ENCODE measurements around the gene CDH13. TPM values are rescaled to one million over a fixed set of nuclear protein-coding genes. Genes with fewer than 3 reads are reported as not detected.

The CDH13 gene
- total RNA-seq, 4 donors from 2014 or later, result 3.4 to 14.8 (median 6.5) TPM

DNA sequence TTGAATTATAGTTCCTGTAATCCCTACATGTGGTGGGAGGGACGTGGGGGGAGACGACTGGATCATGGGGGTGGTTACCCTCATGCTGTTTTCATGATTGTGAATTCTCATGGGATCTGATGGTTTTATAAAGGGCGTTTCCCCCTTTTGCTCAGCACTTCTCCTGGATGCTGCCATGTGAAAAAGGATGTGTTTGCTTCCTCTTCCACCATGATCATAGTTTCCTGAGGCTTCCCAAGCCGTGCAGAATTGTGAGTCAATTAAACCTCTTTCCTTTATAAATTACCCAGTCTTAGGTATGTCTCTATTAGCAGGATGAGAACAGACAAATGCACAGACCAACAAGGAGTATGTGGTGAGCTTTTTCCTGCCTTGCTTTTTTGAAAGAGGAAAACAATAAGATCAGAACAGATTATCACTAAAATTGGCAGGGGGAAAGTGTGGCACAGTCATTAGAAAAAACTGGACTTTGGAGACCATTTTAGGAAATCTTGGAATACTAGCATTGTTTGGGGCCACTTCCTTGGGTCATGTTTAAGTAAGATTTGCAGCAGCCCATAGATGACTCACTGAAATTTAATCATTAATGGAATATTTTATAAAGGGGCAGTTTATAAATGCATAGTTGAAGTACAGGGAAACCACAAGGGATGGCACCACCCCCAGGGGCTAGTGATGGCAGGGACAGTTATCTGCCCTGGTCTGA is 352.8 kb downstream of the CDH13 start:
- Histone ChIP-seq H3K4me1 (no peaks in the 10 kb centered on the region), H3K4me3 (replicated peaks in 1 of 3) (no peak overlapping the region), H3K36me3 (no peaks in the 10 kb centered on the region), H3K9me3 (no peaks in the 10 kb centered on the region), H3K27ac (no peak overlapping the region), H3K27me3 (no peaks in the 10 kb centered on the region)
- TF ChIP-seq POLR2A (IDR thresholded peaks at IDR 0.05), result no peak
- TF ChIP-seq, protein P1, sequence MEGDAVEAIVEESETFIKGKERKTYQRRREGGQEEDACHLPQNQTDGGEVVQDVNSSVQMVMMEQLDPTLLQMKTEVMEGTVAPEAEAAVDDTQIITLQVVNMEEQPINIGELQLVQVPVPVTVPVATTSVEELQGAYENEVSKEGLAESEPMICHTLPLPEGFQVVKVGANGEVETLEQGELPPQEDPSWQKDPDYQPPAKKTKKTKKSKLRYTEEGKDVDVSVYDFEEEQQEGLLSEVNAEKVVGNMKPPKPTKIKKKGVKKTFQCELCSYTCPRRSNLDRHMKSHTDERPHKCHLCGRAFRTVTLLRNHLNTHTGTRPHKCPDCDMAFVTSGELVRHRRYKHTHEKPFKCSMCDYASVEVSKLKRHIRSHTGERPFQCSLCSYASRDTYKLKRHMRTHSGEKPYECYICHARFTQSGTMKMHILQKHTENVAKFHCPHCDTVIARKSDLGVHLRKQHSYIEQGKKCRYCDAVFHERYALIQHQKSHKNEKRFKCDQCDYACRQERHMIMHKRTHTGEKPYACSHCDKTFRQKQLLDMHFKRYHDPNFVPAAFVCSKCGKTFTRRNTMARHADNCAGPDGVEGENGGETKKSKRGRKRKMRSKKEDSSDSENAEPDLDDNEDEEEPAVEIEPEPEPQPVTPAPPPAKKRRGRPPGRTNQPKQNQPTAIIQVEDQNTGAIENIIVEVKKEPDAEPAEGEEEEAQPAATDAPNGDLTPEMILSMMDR (IDR thresholded peaks at IDR 0.05), result no peak
- no peak for DNase-seq
- intact Hi-C loops (cut with DNase I), result no loop called here
- WGBS, 2 donors, result 60 to 66% methylated on average over 4 of the region's 4 CpGs

DNA sequence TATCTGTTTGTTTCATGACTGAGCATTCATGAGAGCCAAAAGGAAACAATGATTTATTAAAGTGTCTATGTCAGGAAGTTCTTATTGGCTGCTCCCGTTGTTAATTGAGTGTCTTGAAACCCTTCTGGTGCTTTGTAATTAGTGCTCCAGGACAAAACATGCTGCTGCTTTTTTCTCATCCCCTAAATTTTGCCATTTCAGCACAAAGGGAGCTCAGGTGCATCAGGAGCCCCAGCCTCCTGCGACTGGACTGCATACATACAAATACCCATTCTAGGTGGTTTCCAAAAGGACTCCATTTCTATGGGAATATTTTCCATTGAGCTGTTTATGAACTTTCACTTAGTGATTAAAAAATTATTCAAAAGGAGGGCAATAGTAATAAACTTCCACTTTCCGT is 354.0 kb downstream of the CDH13 start:
- no peaks in the 10 kb centered on the region for H3K4me1 ChIP-seq
- 67 to 73% methylated on average over 3 of the region's 3 CpGs for WGBS, 2 donors
- intact Hi-C loops (cut with DNase I), result no loop called here
- H3K36me3 ChIP-seq, result no peaks in the 10 kb centered on the region
- no peaks in the 10 kb centered on the region for H3K9me3 ChIP-seq
- no peak for DNase-seq
- no peak for TF ChIP-seq POLR2A (IDR thresholded peaks at IDR 0.05)
- TF ChIP-seq, protein P1 (IDR thresholded peaks at IDR 0.05), result no peak
- no peaks in the 10 kb centered on the region for H3K27me3 ChIP-seq
- no peak overlapping the region for H3K4me3 ChIP-seq (replicated peaks in 1 of 3)
- H3K27ac ChIP-seq, result no peak overlapping the region

DNA sequence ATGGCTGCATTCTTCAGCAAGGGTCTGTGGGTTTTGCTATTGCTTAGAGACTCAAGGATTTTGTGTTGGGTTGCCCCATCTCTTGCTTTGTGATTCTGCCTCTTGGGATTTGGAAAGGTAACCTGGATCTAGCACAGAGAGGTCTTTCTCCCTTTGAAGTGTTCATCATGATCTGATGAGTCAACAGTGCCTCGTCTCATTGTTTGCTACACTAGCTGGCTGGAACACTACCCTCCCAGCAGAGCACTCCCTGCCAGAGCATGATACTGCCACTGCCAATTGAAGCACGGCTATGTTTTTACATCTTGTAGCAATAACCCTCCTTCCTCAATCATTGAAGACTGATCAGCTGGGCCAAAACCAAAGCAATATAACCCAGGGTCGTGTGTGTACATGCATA is 361.0 kb downstream of the CDH13 start:
- WGBS, 2 donors, result 40 to 46% methylated on average over 3 of the region's 3 CpGs
- Histone ChIP-seq H3K9me3 (no peaks in the 10 kb centered on the region), H3K4me1 (no peaks in the 10 kb centered on the region), H3K36me3 (no peaks in the 10 kb centered on the region), H3K4me3 (replicated peaks in 1 of 3) (no peak overlapping the region), H3K27ac (no peak overlapping the region), H3K27me3 (no peaks in the 10 kb centered on the region)
- no peak for DNase-seq
- TF ChIP-seq, protein P1 (IDR thresholded peaks at IDR 0.05), result no peak
- TF ChIP-seq POLR2A (IDR thresholded peaks at IDR 0.05), result no peak
- intact Hi-C loops (cut with DNase I), result no loop called here

DNA sequence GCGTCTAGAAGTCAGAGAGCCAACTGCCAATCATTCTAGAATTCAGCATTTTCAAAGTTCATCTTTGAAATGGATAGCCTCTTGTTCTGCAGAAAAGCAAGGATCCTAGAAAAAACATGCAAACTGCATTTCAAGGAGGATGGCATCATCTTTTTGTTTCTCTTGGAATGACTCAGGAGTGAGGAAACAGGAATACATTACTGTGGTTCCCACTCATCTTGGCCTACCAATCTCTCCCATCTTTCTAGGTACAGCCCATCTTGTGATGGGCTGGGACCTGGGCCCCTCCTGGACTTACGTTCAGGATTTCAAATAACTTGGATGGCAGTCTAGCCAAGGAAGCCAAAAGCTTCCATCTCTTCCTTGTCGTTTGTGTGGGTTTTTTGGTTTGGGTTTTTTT is 363.4 kb downstream of the CDH13 start:
- WGBS, 2 donors, result 79 to 91% methylated on average over 2 to 3 of the region's 3 CpGs
- Histone ChIP-seq H3K4me1 (no peaks in the 10 kb centered on the region), H3K9me3 (no peaks in the 10 kb centered on the region), H3K27me3 (no peaks in the 10 kb centered on the region), H3K4me3 (replicated peaks in 1 of 3) (no peak overlapping the region), H3K36me3 (no peaks in the 10 kb centered on the region), H3K27ac (no peak overlapping the region)
- TF ChIP-seq, protein P1 (IDR thresholded peaks at IDR 0.05), result no peak
- no peak for TF ChIP-seq POLR2A (IDR thresholded peaks at IDR 0.05)
- intact Hi-C loops (cut with DNase I), result no loop called here
- DNase-seq, result no peak

DNA sequence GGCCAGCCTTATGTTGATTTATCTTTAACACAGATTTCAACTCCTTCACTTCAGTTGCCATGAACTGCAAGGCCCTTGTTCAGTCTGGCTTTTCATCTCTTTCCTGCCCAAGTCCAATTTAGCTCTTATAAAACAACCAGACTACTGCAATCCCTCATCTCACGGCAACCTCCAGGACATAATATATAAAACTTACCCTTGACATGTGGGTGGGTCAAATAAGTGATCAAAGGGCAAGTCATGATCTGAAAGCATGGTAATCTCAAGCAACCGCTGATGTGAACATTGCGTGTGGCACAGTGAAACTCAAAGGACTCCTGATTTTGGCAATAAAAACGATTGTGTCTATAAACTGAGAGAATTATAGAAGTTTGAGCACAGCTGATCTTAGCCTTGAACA is 364.6 kb downstream of the CDH13 start:
- Histone ChIP-seq H3K27me3 (no peaks in the 10 kb centered on the region), H3K36me3 (no peaks in the 10 kb centered on the region), H3K9me3 (no peaks in the 10 kb centered on the region), H3K4me3 (replicated peaks in 1 of 3) (no peak overlapping the region), H3K27ac (no peak overlapping the region), H3K4me1 (no peaks in the 10 kb centered on the region)
- WGBS, 2 donors, result 83 to 90% methylated on average over 4 of the region's 4 CpGs
- intact Hi-C loops (cut with DNase I), result no loop called here
- TF ChIP-seq, protein P1 (IDR thresholded peaks at IDR 0.05), result no peak
- TF ChIP-seq POLR2A (IDR thresholded peaks at IDR 0.05), result no peak
- DNase-seq, result no peak

All from thyroid gland (tissue), 4 donors.